ENCODE data around the gene P4HB. TPM values are rescaled to one million over a fixed set of nuclear protein-coding genes. Genes with fewer than 3 reads are reported as not detected.
"Not testable (repeated sequence)": the region's sequence is repeated elsewhere in the genome, so short reads cannot be mapped to it uniquely, and the experiment has no call there.

Gene P4HB
- total RNA-seq, 2 donors from 2014 or later: 560 to 669 TPM

GRCh38 chr17:81858170-81858966 lies 2.0 kb downstream of the P4HB start:
- intact Hi-C loops (cut with DNase I, micrococcal nuclease): no loop called here
- ATAC-seq: no peak
- no peak for DNase-seq

- intact Hi-C loops (cut with DNase I, micrococcal nuclease): no loop called here
- peak; percentile 21 for ATAC-seq
- no peak for DNase-seq
These were observed 5.2 kb downstream of the P4HB start for GRCh38 chr17:81854974-81855774.

DNA sequence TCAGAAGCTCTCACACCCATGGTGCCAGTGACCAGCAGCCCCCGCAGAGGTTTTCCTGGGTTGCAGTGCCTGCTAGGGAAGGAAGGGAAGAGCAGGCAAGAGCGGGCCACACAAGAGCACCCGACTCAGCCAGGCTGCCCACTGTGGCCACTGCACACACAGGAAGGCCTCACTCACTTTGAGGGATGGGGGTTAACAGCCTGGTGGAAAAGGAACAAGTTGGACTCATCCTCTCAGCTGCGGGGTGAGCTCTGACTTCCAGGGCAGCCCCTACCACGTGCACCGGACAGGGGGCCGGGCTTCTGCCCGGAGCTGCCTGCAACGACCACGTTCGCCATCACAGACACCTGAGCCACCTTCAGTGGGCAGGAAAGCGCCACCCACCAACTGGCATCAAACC lies 8.1 kb downstream of the P4HB start:
- intact Hi-C loops (cut with DNase I, micrococcal nuclease): no loop called here
- no peak for ATAC-seq

GRCh38 chr17:81851423-81851822 lies 8.9 kb downstream of the P4HB start:
- DNase-seq (no peak), ATAC-seq (no peak)
- intact Hi-C loops (cut with DNase I, micrococcal nuclease): no loop called here

More for the DNA sequence above, 8.1 kb downstream of the P4HB start:
- no peak for DNase-seq

GRCh38 chr17:81849457-81849856 lies 10.9 kb downstream of the P4HB start:
- no peak for ATAC-seq
- no peak for DNase-seq
- intact Hi-C loops (cut with DNase I, micrococcal nuclease): no loop called here

DNA sequence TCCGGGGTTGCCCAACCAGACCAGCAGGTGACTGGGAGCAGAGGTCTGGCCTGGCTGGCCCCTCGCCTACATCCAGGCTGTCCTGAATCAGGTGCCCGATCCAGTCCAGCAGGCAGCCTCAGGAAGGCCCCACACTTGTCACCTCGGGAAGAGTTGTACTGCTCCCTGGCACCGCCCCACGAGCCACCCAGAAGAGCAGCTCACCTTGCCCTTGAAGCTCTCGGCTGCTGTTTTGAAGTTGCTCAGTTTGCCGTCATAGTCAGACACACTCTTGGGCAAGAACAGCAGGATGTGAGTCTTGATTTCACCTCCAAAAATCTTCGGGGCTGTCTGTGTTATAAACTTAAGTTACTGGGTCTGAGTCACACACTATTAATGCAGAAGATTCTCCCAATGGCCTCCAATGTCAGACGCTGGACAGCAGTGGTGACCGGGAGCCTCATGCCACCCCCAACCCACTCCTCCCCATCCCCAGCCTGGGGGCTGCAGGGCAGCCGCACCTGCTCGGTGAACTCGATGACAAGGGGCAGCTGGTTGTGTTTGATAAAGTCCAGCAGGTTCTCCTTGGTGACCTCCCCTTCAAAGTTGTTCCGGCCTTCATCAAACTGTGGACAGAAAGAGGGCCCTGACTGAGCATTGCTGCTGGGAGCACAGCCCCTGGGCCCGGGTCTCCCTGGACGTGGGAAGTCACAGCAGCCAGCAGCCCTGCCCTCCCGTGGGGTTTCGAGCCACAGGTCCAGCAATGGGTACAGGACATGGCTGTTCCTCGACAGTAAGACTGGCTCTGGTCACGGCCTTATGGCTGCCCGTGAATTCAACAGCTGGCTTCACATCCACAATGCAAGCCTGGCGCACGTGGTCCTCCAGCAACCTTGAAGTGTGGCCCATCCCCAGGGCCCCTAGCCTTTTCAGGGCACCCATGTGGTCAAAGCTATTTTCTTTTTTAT lies 13.3 kb downstream of the P4HB start:
- no peak for DNase-seq
- no peak for ATAC-seq
- intact Hi-C loops (cut with DNase I, micrococcal nuclease): no loop called here

GRCh38 chr17:81845881-81846742 lies 14.2 kb downstream of the P4HB start:
- intact Hi-C loops (cut with DNase I, micrococcal nuclease): no loop called here
- ATAC-seq (no peak), DNase-seq (no peak)

- no peak for ATAC-seq
- intact Hi-C loops (cut with DNase I, micrococcal nuclease): no loop called here
- no peak for DNase-seq
These were observed 15.0 kb downstream of the P4HB start for GRCh38 chr17:81845361-81845760.

DNA sequence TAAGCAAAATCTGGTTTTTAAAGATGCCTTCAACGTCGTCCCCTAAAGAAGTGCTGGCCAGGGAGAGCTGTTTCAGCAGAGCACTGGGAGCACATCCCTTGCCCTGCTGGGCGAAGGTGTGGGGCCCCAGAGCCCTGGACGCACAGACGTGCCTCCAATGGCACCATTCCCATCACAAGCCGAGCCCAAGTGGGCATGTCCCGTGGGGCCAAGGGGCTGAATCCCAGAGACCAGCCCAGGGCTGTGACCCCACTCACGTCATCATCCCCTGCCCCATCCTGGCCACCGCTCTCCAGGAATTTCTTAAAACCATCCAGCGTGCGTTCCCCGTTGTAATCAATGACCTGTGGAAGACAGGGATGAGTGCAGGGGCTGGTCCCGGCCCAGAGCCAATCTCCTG lies 15.4 kb downstream of the P4HB start:
- ATAC-seq (no peak), DNase-seq (no peak)
- intact Hi-C loops (cut with DNase I, micrococcal nuclease): no loop called here

DNA sequence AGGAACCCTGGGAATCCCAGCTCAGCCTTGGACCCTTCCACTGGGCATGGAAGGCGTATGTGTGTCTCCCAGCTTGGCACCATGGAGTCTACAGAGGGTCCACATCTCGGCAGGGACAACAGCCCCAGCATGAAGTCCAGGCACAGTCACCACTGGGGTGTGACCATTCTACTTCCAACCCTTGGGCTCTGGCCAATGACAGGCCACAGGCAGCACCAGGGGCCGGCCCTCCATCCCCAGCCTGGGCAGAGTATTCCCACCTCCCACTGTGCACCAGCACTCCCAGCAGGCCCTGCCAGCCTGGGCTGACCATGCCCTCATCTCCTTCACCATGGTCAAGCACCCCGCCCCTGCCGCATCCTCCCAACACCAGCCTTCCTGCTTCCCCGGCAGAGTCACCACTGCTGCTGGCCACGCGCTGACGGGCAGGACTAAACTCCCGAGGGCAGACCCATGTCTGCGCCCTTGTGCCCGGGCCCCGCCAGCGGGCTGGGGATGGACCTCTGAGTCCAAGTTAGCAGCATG lies 15.9 kb downstream of the P4HB start:
- ATAC-seq (peak; percentile 16), DNase-seq (no peak)
- intact Hi-C loops (cut with DNase I, micrococcal nuclease): no loop called here

GRCh38 chr17:81843713-81844326 lies 16.5 kb downstream of the P4HB start:
- ATAC-seq: peak; percentile 4
- DNase-seq: no peak
- intact Hi-C loops (cut with DNase I, micrococcal nuclease): no loop called here

DNA sequence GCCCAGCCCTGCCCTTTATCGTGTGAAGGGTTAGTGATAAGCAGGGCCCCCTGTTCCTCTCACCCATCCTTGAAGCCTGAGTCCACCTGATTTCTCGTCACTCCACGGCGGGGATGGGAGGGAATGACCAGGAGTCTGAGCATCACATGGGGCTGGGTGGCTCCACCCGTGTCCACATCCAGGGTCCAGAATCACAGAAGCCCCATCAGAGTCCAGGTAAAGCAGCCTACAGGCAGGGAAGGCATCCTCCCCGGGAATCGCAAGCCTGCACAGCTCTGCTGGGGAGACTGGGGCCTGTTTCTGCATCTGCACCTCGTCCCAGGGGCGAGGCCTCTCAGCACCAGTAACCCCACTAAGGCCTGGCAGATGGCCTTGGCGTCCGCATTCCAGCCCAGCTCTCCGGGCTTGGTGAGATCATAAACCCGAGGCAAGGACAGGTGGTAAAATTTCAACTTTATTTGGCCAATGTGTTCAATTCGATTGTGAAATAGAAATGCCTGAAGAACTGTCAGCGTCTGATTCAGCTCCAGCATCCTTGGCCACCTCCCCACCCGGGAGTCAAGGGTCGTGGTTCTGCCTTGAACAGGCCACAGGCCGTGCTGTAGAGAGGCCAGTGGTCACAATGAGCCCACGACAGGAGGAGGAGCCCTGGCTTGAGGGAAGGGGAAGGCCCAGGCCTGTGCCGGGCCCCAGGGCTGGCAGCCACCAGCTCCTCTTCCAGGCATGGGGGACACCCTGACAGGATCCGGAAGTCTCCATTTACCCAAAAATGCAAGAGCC lies 17.4 kb downstream of the P4HB start:
- DNase-seq (no peak), ATAC-seq (peak; percentile 29)
- intact Hi-C loops (cut with DNase I, micrococcal nuclease): no loop called here

- ATAC-seq: no peak
These were observed 18.0 kb downstream of the P4HB start for GRCh38 chr17:81842378-81842724.

GRCh38 chr17:81841866-81842265 lies 18.5 kb downstream of the P4HB start:
- intact Hi-C loops (cut with DNase I, micrococcal nuclease): no loop called here
- no peak for DNase-seq
- ATAC-seq: no peak

More at GRCh38 chr17:81842378-81842724, 18.0 kb downstream of the P4HB start:
- DNase-seq: no peak
- intact Hi-C loops (cut with DNase I, micrococcal nuclease): no loop called here

DNA sequence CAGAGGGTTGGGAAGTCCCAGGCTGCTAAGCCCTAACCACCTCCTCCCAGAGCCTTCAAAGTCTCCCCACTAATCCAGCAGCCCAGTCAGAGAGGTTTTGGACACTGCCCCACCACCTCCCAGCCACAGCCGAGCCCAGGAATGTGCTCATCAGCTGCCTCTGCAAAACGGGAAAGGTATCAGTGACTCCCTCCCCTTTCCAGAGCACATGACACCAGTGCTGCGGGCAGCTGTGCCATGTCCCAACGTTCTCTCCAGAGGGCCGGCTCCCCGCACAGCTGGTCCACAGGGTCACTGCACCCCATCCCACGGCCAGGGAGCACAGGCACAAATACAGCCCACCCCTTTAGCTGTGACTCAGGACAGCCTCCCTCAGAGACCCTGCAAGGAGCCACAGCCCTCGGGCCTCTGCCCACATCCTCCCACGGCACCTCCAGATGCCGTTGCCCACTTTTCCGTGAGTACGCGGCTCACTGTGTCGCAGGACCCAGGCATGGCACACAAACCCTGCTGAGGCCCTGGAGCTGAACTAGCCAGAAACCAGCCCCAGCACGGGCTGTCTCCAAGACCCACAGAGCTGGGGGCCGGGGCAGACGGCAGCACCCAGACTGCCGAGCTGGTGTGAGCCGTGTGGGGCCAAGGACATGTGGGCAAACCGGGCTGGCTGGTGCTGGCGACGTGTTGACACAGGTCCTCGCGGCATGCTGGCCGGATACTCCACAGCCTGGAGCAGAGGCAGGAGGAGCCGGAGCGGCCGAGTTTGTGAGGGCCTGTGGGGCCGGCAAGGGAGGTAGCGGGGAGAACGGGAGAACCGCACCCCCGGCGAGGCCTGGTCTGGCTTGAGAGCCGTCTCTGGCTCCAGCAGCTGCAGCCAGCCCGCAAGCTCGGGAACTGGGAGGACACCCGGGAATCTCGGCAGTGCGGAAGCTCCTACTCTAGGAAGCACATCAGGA lies 19.2 kb downstream of the P4HB start:
- intact Hi-C loops (cut with DNase I, micrococcal nuclease): no loop called here
- no peak for DNase-seq
- no peak for ATAC-seq

- DNase-seq; ATAC-seq; intact Hi-C loops (cut with DNase I, micrococcal nuclease): not testable (repeated sequence)
These were observed 20.3 kb downstream of the P4HB start for GRCh38 chr17:81840059-81840458.

All from left colon (tissue), 2 donors.